Fibroblast of upper back skin (primary cell): ENCODE data around the gene MAP3K4.
"Not testable (repeated sequence)": the region's sequence is repeated elsewhere in the genome, so short reads cannot be mapped to it uniquely, and the experiment has no call there.

ENCODE experiments used
- DNase-seq: peaks from one replicate; pipeline ENCODE4 v3.0.0-alpha.2; 2013

MAP3K4 gene

GRCh38 chr6:160972594-160972993 lies 19.0 kb upstream of the MAP3K4 start:
- not testable (repeated sequence) for DNase-seq

GRCh38 chr6:160973311-160974250 lies 18.0 kb upstream of the MAP3K4 start:
- peak; percentile 34 for DNase-seq

DNA sequence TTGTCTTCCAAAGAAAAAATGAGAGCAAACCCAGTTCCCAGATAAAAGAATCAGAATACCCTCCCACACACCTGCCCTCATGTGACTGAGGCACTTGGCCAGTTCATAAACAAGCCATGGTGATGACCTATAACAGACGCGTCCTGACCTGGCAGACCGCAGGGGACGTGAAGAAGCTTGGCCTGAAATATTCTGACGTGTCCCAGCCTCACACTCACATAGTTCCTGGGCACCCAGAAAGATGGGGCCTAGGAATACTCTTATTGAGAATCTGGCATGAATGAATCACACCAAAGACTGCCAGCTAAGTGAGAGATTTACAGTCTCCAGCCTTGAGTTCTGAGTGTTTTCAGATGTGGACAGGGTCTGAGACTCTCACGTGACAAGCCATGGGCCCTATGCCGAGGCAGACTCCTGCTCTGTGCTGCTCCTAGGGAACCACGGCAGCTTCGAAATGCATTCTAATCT lies 17.2 kb upstream of the MAP3K4 start:
- peak; percentile 99 for DNase-seq

GRCh38 chr6:160975162-160975561 lies 16.4 kb upstream of the MAP3K4 start:
- no peak for DNase-seq

- not testable (repeated sequence) for DNase-seq
These were observed 15.6 kb upstream of the MAP3K4 start for GRCh38 chr6:160975961-160976360.

DNA sequence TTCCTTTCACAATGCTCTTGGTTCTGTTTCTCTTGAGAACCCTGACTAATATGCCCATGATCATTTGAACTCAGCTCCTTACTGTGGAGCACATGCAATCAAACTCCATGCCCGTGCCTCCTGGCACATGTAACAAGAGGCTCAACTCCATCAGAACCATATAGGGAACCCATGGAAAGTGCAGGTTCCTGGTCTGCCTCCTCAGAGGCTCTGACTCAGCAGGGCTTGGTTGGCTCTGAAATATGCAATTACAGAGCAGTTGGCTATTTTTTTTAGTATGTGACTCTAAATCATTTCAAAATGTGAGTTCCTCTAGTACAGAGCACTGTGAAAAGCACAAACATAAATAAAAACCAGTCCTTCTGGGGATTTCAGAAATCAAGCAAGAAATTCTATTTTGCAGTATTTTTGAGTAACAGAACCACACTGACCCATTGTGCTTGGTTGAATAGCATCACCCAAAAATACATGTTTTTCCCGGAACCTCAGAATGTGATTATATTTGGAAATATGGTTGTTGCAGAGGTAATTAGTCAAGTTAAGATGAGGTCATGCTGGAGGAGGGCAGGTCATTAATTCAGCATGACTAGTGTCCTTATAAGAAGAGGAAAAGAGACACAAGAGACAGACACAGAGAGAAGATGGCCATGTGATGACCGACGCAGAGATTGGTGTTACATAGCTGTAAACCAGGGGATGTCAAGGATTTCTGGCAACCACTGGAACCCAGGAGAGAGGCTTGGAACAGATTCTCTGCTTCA lies 13.2 kb upstream of the MAP3K4 start:
- peak; percentile 75 for DNase-seq

- no peak for DNase-seq
These were observed 12.4 kb upstream of the MAP3K4 start for GRCh38 chr6:160979061-160979708.

DNA sequence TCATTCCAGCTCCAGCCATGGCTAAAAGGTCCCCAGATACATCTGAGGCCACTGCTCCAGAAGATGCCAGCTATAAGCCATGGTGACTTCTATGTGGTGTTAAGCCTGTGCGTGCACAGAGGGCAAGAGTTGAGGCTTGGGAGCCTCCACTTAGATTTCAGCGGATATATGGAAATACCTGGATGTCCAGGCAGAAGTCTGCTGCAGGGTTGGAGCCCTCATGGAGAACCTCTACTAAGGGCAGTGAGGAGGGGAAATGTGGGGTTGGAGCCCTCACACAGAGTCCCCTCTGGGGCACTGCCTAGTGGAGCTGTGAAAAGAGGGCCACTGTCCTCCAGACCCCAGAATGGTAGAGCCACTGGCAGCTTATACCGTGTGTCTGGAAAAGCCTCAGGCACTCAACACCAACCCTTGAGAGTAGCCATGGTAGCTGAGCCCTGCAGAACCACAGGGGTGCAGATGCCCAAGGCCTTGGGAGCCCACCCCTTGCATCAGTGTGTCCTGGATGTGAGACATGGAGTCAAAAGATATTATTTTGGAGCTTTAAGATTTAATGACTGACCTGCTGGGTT lies 8.1 kb upstream of the MAP3K4 start:
- not testable (repeated sequence) for DNase-seq

DNA sequence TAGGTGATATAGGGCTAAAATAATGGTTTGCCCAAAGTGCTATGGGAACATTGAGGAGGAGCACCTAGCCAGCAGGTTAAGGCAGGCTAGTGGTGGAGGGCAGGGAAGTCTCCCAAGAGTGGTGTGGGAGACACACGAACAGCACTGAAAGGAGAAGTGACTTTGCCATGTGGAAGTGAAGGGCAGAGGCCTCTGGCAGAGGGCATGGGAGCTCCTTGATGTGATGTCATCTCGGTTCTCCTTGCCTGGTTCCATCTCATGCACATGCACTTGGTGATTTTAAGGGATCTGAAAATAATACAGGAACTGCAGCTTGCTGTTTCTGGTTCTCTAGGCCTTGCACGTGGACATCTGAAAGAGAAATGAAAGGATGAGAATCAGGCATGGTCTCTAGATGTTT lies 4.7 kb upstream of the MAP3K4 start:
- DNase-seq: no peak

- DNase-seq: no peak
These were observed 4.3 kb upstream of the MAP3K4 start for GRCh38 chr6:160987265-160987664.

- no peak for DNase-seq
These were observed 643 bp upstream of the MAP3K4 start for GRCh38 chr6:160990847-160991405.

GRCh38 chr6:160992061-160992979 lies 751 bp downstream of the MAP3K4 start:
- DNase-seq: peak; percentile 70

GRCh38 chr6:160992980-160993314 lies 1.4 kb downstream of the MAP3K4 start:
- DNase-seq: no peak

DNA sequence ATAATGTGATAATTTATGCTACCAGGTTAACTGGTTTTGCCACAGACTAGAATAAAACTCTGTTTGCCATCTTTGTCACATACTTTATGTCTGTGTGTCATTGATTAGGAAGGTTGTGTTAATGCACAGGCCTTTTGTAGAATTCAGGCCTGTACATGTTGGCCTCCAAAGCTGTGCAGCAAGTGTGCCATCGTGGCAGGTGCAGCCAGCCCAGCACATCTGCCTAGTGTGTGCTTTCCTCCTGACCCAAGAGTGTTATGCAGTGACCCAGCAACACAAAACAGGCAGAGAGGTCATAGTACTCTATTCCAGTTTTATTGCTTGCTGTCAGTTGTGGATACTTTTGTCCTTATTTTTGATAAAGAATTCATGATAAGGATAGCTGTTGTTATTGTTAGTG lies 3.7 kb downstream of the MAP3K4 start:
- no peak for DNase-seq

DNA sequence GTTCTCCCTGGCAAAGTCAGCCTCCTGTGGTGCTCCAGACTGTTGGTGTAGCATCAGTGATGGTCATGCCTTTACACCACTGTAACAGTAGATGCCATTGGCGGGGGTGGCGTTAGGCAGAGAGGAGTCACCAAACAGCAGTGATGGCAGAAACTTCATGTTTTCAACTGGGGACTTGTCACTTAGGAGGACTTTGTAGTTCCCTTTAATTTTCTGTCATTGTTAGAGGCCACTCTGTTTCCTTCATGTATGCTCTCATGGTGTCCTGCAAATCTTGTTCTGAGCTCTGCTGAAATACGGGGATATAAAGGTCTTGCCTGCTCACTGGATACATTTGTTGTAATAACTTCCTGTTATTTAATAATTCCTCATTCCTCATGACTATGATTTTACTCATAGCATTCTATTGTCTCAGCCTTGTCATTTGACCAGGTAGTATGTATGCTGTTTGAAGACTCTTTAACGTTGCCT lies 4.6 kb downstream of the MAP3K4 start:
- no peak for DNase-seq

- DNase-seq: no peak
These were observed 6.6 kb downstream of the MAP3K4 start for GRCh38 chr6:160998217-160998616.

GRCh38 chr6:160998766-160999165 lies 7.2 kb downstream of the MAP3K4 start:
- DNase-seq: no peak

GRCh38 chr6:160999516-160999915 lies 7.9 kb downstream of the MAP3K4 start:
- no peak for DNase-seq

GRCh38 chr6:161000632-161001031 lies 9.1 kb downstream of the MAP3K4 start:
- DNase-seq: no peak

DNA sequence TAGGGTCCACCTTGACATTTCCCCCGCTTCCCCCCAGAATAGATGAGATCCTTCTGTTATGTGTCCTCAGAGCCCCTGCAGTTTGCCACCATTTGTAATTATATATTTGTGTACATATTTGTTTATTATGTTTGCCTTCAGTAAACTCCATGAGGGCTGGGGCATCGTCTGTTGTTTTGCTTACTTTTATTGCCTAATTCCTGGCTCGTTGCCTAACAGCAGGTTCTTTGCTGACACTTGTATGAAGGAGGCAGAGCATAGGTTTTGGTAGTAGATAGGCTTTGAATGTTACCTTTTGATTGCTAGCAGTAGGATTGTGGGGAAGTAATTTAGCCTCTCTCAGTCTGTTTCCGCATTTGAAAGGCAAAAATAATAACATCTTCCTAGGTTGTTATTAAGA lies 9.9 kb downstream of the MAP3K4 start:
- no peak for DNase-seq

DNA sequence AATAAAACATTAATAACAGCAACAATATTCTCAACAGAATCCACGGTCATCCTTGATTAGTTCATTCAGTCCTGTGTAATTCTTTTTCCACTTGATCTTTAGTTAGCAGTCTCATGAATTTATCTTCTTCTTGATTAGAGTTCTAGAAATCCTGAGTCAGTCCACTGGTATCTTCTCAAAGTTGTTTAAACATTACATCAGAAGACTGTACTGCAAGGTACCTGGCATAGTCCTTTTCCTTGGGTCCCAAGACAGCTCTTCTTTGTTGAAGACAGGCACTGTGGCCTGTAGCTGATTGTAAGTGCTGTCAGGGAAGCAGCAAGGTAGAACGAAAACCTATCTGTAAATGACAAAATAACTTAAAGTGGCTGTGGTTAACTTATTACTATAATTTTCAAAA lies 11.8 kb downstream of the MAP3K4 start:
- DNase-seq: no peak

DNA sequence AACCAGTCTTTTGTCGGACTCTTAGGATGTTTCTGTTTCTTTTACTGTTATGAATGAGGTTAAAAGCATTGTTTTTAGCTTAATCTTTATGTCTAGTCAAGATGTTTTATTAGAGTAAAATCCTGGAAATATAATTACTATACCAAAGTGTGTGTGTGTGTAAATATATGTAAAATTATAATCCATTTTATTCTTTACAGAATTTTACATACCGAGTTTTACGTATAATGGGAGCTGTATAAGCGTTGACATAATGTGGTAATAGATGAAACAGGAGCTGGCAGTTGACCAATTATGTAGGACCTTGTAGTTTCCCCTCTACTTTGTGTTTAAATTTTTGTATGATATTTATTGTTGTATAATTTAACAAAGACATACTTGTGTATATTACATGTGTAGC lies 16.7 kb downstream of the MAP3K4 start:
- DNase-seq: no peak
